K562 (cell line): ENCODE data around the gene SLC25A34.

Source experiments
- BRCA1 ChIP-seq, 2 experiments: fragments of 450-650 bp in 1 of 2; sonication (generic) in 1 of 2; formaldehyde crosslinking in 1 of 2; IDR thresholded peaks; 2 replicates each; pipeline versions ENCODE4 v1.5.0 to v1.6.1; 2017 to 2020; ENCODE audit warnings: mild to moderate bottlenecking in 1 of 2, missing genetic modification reagents in 1 of 2
- FOS ChIP-seq: IDR thresholded peaks from 3 replicates; pipeline ENCODE4 v1.6.1; 2011; ENCODE audit not compliant: insufficient read length; ENCODE audit errors: extremely low read depth
- GATA2 ChIP-seq: sonication (generic); formaldehyde crosslinking; IDR thresholded peaks from 2 replicates; pipeline ENCODE4 v1.4.0; 2020; ENCODE audit warnings: mild to moderate bottlenecking, missing genetic modification reagents
- HNRNPK ChIP-seq: fragments of 200-400 bp; formaldehyde crosslinking; IDR thresholded peaks from one replicate; pipeline ENCODE4 v1.6.1; 2018; ENCODE audit warnings: mild to moderate bottlenecking, low read depth, low read length; ENCODE audit not compliant: poor library complexity, severe bottlenecking
- ZNF717 ChIP-seq: fragments of 250-450 bp; sonication (Bioruptor Pico); IDR thresholded peaks from 2 replicates; pipeline ENCODE4 v1.5.0; 2021
- TF ChIP-seq, protein P1 (sequence below): fragments of 150-350 bp; IDR thresholded peaks from 2 replicates; pipeline ENCODE4 v1.6.1; 2014; ENCODE audit warnings: low read depth, mild to moderate bottlenecking, low read length, borderline replicate concordance
- TF ChIP-seq, protein P2 (sequence below), 3 experiments: IDR thresholded peaks in 2 of 3; conservative IDR thresholded peaks in 1 of 3; 2 replicates each; pipeline ENCODE4 v1.5.1; 2011 to 2012; ENCODE audit warnings: low read length in 3 of 3, mild to moderate bottlenecking in 3 of 3, control low read depth in 2 of 3, improper control_type of control experiment in 1 of 3, inconsistent platforms in 1 of 3, low read depth in 1 of 3, mixed read lengths in 1 of 3, moderate library complexity in 1 of 3; ENCODE audit not compliant: insufficient read depth in 2 of 3

DNA sequence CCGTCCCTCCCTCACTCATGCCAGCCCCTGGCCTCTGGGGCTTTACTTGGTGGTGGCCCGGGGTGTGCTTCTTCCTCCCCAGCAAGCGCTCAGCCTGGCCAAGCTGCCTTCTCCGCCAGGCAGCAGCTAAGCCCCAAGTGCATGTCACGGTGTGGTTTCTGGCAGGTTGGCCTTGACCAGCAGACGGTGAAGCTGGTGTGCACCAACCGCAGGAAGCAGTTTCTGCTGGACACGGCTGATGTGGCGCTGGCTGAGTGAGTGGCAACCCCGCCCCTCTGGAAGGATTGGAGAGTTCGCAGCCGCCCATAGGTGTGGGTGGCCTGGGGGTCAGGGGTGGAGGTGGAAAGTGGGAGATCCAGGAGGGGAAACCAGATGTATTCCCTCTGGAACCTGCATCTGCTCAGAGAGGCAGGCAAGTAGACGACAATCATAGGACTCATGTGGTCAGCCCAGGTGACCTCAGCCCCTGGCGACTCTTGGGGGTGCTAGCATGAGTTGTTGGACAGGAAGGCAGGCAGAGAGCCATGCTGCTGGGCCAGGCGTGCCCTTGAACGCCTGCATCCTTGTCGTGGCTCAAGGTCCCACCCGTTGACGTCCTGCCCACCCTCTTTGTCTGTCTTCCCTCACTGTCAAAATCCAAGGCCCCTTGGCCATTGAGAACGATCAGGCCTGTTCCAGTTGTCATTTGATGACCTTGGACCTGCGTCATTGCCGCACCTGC lies 7.0 kb upstream of the SLC25A34 start:
- TF ChIP-seq FOS (no peak), HNRNPK (no peak), ZNF717 (CRISPR knock-in tag) (no peak), GATA2 (CRISPR knock-in tag) (no peak), BRCA1 (IDR thresholded peaks at IDR 0.05) (no peak), BRCA1 (CRISPR knock-in tag; IDR thresholded peaks at IDR 0.05) (no peak)
- TF ChIP-seq, protein P1, sequence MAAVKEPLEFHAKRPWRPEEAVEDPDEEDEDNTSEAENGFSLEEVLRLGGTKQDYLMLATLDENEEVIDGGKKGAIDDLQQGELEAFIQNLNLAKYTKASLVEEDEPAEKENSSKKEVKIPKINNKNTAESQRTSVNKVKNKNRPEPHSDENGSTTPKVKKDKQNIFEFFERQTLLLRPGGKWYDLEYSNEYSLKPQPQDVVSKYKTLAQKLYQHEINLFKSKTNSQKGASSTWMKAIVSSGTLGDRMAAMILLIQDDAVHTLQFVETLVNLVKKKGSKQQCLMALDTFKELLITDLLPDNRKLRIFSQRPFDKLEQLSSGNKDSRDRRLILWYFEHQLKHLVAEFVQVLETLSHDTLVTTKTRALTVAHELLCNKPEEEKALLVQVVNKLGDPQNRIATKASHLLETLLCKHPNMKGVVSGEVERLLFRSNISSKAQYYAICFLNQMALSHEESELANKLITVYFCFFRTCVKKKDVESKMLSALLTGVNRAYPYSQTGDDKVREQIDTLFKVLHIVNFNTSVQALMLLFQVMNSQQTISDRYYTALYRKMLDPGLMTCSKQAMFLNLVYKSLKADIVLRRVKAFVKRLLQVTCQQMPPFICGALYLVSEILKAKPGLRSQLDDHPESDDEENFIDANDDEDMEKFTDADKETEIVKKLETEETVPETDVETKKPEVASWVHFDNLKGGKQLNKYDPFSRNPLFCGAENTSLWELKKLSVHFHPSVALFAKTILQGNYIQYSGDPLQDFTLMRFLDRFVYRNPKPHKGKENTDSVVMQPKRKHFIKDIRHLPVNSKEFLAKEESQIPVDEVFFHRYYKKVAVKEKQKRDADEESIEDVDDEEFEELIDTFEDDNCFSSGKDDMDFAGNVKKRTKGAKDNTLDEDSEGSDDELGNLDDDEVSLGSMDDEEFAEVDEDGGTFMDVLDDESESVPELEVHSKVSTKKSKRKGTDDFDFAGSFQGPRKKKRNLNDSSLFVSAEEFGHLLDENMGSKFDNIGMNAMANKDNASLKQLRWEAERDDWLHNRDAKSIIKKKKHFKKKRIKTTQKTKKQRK, result no peak
- TF ChIP-seq, protein P2, sequence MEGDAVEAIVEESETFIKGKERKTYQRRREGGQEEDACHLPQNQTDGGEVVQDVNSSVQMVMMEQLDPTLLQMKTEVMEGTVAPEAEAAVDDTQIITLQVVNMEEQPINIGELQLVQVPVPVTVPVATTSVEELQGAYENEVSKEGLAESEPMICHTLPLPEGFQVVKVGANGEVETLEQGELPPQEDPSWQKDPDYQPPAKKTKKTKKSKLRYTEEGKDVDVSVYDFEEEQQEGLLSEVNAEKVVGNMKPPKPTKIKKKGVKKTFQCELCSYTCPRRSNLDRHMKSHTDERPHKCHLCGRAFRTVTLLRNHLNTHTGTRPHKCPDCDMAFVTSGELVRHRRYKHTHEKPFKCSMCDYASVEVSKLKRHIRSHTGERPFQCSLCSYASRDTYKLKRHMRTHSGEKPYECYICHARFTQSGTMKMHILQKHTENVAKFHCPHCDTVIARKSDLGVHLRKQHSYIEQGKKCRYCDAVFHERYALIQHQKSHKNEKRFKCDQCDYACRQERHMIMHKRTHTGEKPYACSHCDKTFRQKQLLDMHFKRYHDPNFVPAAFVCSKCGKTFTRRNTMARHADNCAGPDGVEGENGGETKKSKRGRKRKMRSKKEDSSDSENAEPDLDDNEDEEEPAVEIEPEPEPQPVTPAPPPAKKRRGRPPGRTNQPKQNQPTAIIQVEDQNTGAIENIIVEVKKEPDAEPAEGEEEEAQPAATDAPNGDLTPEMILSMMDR (IDR thresholded peaks at IDR 0.05 in 2 of 3, conservative IDR thresholded peaks at IDR 0.05 in 1 of 3; ENCODE audit: insufficient read depth in 2 of 3, low read depth in 1 of 3, low read length in 3 of 3), result no peak
